GM12878 (cell line): ENCODE measurements around the gene VTCN1. TPM values are rescaled to one million over a fixed set of nuclear protein-coding genes. Genes with fewer than 3 reads are reported as not detected.

Experiments used
- ATAC-seq: fragments of 200-7000 bp; cut with Tn5 transposase; 3 replicates; pipeline ENCODE4 v1.9.1; 2020; ENCODE audit warnings: mild to moderate bottlenecking, moderate library complexity
- Bru-seq: library from RNA; stranded (reverse); fragments of 400-500 nt; gene quantifications from one replicate; lab custom pipeline; 2021; lab: Mats Ljungman, UMichigan
- BruChase-seq, 2 experiments: library from RNA; stranded (reverse); fragments of 400-500 nt; gene quantifications; one replicate each; lab custom pipeline; 2021; lab: Mats Ljungman, UMichigan
- BruUV-seq: library from RNA; stranded (reverse); fragments of 400-500 nt; replicated peaks from 2 replicates; lab custom pipeline; 2021; lab: Mats Ljungman, UMichigan
- CTCF ChIA-PET: fragments of 300-600 bp; sonication (Branson Sonifier 250); formaldehyde crosslinking; extraction: SDS; loops from one replicate; lab custom pipeline; 2021; ENCODE audit warnings: inconsistent platforms; lab: Yijun Ruan, JAX
- POLR2A ChIA-PET: fragments of 350-600 bp; formaldehyde crosslinking; extraction: SDS; loops from one replicate; lab custom pipeline; 2021; ENCODE audit warnings: inconsistent platforms; lab: Charles Lee
- RAD21 ChIA-PET: fragments of 300-600 bp; sonication (Branson Sonifier 250); formaldehyde crosslinking; loops from one replicate; lab custom pipeline; 2023; ENCODE audit warnings: antibody characterized with exemption; ENCODE audit not compliant: unreplicated experiment; lab: Charles Lee
- SMC1A ChIA-PET: fragments of 300-600 bp; sonication (Branson Sonifier 250); formaldehyde crosslinking; loops from one replicate; lab custom pipeline; 2023; ENCODE audit not compliant: unreplicated experiment, uncharacterized antibody; lab: Charles Lee
- DNase-seq: peaks from one replicate; pipeline ENCODE4 v3.0.0-alpha.2; 2011; ENCODE audit warnings: low read depth, low spot score
- FAIRE-seq: peaks from 3 replicates; lab custom pipeline; 2011; peaks lifted over from hg19 to GRCh38; lab: Jason Lieb, UNC
- H2AFZ ChIP-seq: 2 replicates; pipeline ENCODE4 v1.6.0; 2011; ENCODE audit warnings: low read depth, low read length, control low read depth; ENCODE audit not compliant: control insufficient read depth
- H3K27ac ChIP-seq: 2 replicates; pipeline ENCODE4 v1.5.1; 2011; ENCODE audit warnings: control low read depth; ENCODE audit not compliant: control insufficient read depth, insufficient read depth
- H3K27me3 ChIP-seq, 2 experiments: replicated peaks in 1 of 2; 2 replicates each; pipeline versions ENCODE4 v1.6.0 to v1.6.1; 2011; ENCODE audit warnings: low read length in 1 of 2; ENCODE audit not compliant: control insufficient read depth in 2 of 2, insufficient read depth in 2 of 2
- H3K36me3 ChIP-seq, 2 experiments: 2 replicates each; pipeline ENCODE4 v1.5.1; 2011; ENCODE audit warnings: low read length in 1 of 2; ENCODE audit not compliant: control insufficient read depth in 2 of 2, insufficient read depth in 2 of 2
- H3K4me1 ChIP-seq: 2 replicates; pipeline ENCODE4 v1.6.1; 2011; ENCODE audit warnings: mild to moderate bottlenecking, low read length, moderate library complexity, mixed read lengths; ENCODE audit not compliant: control insufficient read depth, insufficient read depth
- H3K4me2 ChIP-seq: 2 replicates; pipeline ENCODE4 v1.6.0; 2011; ENCODE audit warnings: control low read depth; ENCODE audit not compliant: control insufficient read depth, insufficient read depth
- H3K4me3 ChIP-seq: fragments of 200-600 bp; sonication (generic); 2 replicates; pipeline ENCODE4 v1.5.1; 2016
- H3K79me2 ChIP-seq: 2 replicates; pipeline ENCODE4 v1.6.0; 2011; ENCODE audit warnings: low read length; ENCODE audit not compliant: control insufficient read depth, insufficient read depth
- H3K9ac ChIP-seq: 2 replicates; pipeline ENCODE4 v1.8.0; 2011; ENCODE audit warnings: low read length, control low read depth, mixed read lengths; ENCODE audit not compliant: control insufficient read depth, insufficient read depth
- H3K9me3 ChIP-seq: replicated peaks from 3 replicates; pipeline ENCODE4 v1.5.1; 2011; ENCODE audit warnings: mild to moderate bottlenecking, low read length; ENCODE audit not compliant: control insufficient read depth, insufficient read depth
- H4K20me1 ChIP-seq: 2 replicates; pipeline ENCODE4 v1.6.0; 2011; ENCODE audit not compliant: control insufficient read depth, insufficient read depth
- BMI1 ChIP-seq: fragments of 450-650 bp; IDR thresholded peaks from 2 replicates; pipeline ENCODE4 v1.6.1; 2016; ENCODE audit warnings: mild to moderate bottlenecking, moderate library complexity, borderline replicate concordance
- CREM ChIP-seq: IDR thresholded peaks from 2 replicates; pipeline ENCODE4 v1.6.1; 2014; ENCODE audit warnings: antibody characterized with exemption, low read depth
- ELK1 ChIP-seq: IDR thresholded peaks from 2 replicates; pipeline ENCODE4 v1.6.1; 2012; ENCODE audit warnings: low read depth, low read length, improper control_type of control experiment
- IKZF2 ChIP-seq, 2 experiments: fragments of 450-650 bp; IDR thresholded peaks; 2 replicates each; pipeline ENCODE4 v1.6.1; 2017; ENCODE audit warnings: mild to moderate bottlenecking in 2 of 2, moderate library complexity in 2 of 2
- KDM1A ChIP-seq: fragments of 200-600 bp; sonication (generic); IDR thresholded peaks from 2 replicates; pipeline ENCODE4 v1.6.1; 2016; ENCODE audit warnings: borderline replicate concordance
- PAX5 ChIP-seq: IDR thresholded peaks from 2 replicates; pipeline ENCODE4 v1.6.1; 2011; ENCODE audit warnings: low read depth, low read length, borderline replicate concordance
- RBBP5 ChIP-seq: fragments of 200-600 bp; sonication (generic); conservative IDR thresholded peaks from 2 replicates; pipeline ENCODE4 v1.6.1; 2016
- RUNX3 ChIP-seq: IDR thresholded peaks from 2 replicates; pipeline ENCODE4 v1.6.1; 2012; ENCODE audit warnings: low read length, inconsistent platforms
- SMAD1 ChIP-seq: fragments of 450-650 bp; IDR thresholded peaks from 2 replicates; pipeline ENCODE4 v1.6.1; 2018; ENCODE audit warnings: mild to moderate bottlenecking, low read depth; ENCODE audit not compliant: partially characterized antibody
- SPI1 ChIP-seq: IDR thresholded peaks from 2 replicates; pipeline ENCODE4 v1.6.1; 2011; ENCODE audit warnings: low read depth, mild to moderate bottlenecking, low read length, moderate library complexity, borderline replicate concordance; ENCODE audit not compliant: insufficient read depth
- TAF1 ChIP-seq: IDR thresholded peaks from 2 replicates; pipeline ENCODE4 v1.6.1; 2011; ENCODE audit warnings: mild to moderate bottlenecking, low read depth, low read length, borderline replicate concordance
- TARDBP ChIP-seq: IDR thresholded peaks from 2 replicates; pipeline ENCODE4 v1.6.1; 2016; ENCODE audit warnings: borderline replicate concordance
- ZNF384 ChIP-seq: IDR thresholded peaks from 2 replicates; pipeline ENCODE4 v1.6.1; 2012; ENCODE audit warnings: low read depth, mild to moderate bottlenecking, low read length, improper control_type of control experiment, borderline replicate concordance
- ZNF592 ChIP-seq: fragments of 450-650 bp; IDR thresholded peaks from 2 replicates; pipeline ENCODE4 v1.6.1; 2017; ENCODE audit warnings: mild to moderate bottlenecking, moderate library complexity
- WGBS: methylation state at CpG from one replicate; pipeline ENCODE4 v1.1.6; 2016; ENCODE audit warnings: low lambda C conversion rate; ENCODE audit not compliant: insufficient replicate concordance, insufficient coverage; ENCODE audit errors: missing lambda C conversion rate; 5-methylcytosine and 5-hydroxymethylcytosine counted together
- in situ Hi-C: fragments of 300-500 bp; cut with MboI; formaldehyde crosslinking; loops from 9 replicates; pipeline ENCODE4 v1.14.3; 2018; ENCODE audit warnings: mixed read lengths
- intact Hi-C: fragments of 100-400 bp; cut with micrococcal nuclease; formaldehyde crosslinking; loops from one replicate; pipeline ENCODE4 v1.14.2; 2022; ENCODE audit not compliant: unreplicated experiment
- long read RNA-seq, 2 experiments: library from polyadenylated mRNA; unstranded; transcript quantifications; one replicate each; pipeline ENCODE4 v2.0.0, GENCODE V29; 2019 to 2020
- polyA minus RNA-seq, 3 experiments: library from RNA; depleted of rRNA, polyadenylated mRNA; stranded (reverse); fragments of >200 nt; gene quantifications; 2 replicates each; pipeline ENCODE4 v1.2.3, GENCODE V29; 2011
- polyA plus RNA-seq, 11 experiments: library from polyadenylated mRNA; depleted of rRNA in 4 of 11; unstranded in 6 of 11; stranded (reverse) in 5 of 11; fragments of >200 nt; fragmentation: Nextera tagmentation in 4 of 11; fragmentation: Illumina TruSeq in 1 of 11; extraction: Ambion mirVana in 4 of 11; extraction: Trizol in 1 of 11; gene quantifications; 1 replicate in 1 of 11; 2 replicates in 10 of 11; pipeline versions ENCODE4 v1.2.1 to v1.2.3, GENCODE V29; 2011 to 2016; ENCODE audit warnings: inconsistent platforms in 2 of 11, missing spikeins in 2 of 11, low read depth in 1 of 11
- total RNA-seq, 4 experiments: library from RNA; depleted of rRNA in 3 of 4; stranded (reverse); fragments of >200 nt in 3 of 4; fragmentation: Illumina TruSeq in 1 of 4; extraction: Trizol in 1 of 4; gene quantifications; 2 replicates each; pipeline versions ENCODE4 v1.2.1 to v1.2.3, GENCODE V29; 2013 to 2021

Gene VTCN1, protein sequence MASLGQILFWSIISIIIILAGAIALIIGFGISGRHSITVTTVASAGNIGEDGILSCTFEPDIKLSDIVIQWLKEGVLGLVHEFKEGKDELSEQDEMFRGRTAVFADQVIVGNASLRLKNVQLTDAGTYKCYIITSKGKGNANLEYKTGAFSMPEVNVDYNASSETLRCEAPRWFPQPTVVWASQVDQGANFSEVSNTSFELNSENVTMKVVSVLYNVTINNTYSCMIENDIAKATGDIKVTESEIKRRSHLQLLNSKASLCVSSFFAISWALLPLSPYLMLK
- total RNA-seq (2013; cell fraction: nucleolus; rRNA removed): not detected in 2 replicates
- total RNA-seq (2014; rRNA removed): not detected in 2 replicates
- total RNA-seq (2014; rRNA removed; fragmentation: Illumina TruSeq; extraction: Trizol): not detected in 2 replicates
- total RNA-seq (2021): not detected in 2 replicates
- not detected for polyA plus RNA-seq (2011; ENCODE audit: low read depth)
- polyA plus RNA-seq (2011; rRNA removed): not detected in 2 replicates
- polyA plus RNA-seq (2011; cell fraction: cytosol; rRNA removed): not detected in 2 replicates
- polyA plus RNA-seq (2011; cell fraction: nucleus; rRNA removed): not detected in 2 replicates
- not detected in 2 replicates for polyA plus RNA-seq (2012)
- not detected in 2 replicates for polyA plus RNA-seq (2014; fragmentation: Illumina TruSeq; extraction: Trizol)
- polyA plus RNA-seq (2014; fragmentation: Nextera tagmentation; extraction: Ambion mirVana): not detected
- not detected in 2 replicates for polyA plus RNA-seq (2014; rRNA removed)
- polyA plus RNA-seq (2016; fragmentation: Nextera tagmentation; extraction: Ambion mirVana): not detected
- polyA minus RNA-seq (2011; rRNA and poly(A)+ RNA removed): not detected in 2 replicates
- polyA minus RNA-seq (2011; cell fraction: cytosol; rRNA and poly(A)+ RNA removed): not detected in 2 replicates
- not detected in 2 replicates for polyA minus RNA-seq (2011; cell fraction: nucleus; rRNA and poly(A)+ RNA removed)
- Bru-seq, nascent RNA: percentile 14 among the genes with signal in this experiment
- BruChase-seq, experiment 1, labeled RNA remaining after a 6-hour chase: percentile 15 among the genes with signal in this experiment
- BruChase-seq, experiment 2, labeled RNA remaining after a 2-hour chase: percentile 31 among the genes with signal in this experiment
- long read RNA-seq, experiment 1: 0 reads
- long read RNA-seq, experiment 2: 0 reads

DNA sequence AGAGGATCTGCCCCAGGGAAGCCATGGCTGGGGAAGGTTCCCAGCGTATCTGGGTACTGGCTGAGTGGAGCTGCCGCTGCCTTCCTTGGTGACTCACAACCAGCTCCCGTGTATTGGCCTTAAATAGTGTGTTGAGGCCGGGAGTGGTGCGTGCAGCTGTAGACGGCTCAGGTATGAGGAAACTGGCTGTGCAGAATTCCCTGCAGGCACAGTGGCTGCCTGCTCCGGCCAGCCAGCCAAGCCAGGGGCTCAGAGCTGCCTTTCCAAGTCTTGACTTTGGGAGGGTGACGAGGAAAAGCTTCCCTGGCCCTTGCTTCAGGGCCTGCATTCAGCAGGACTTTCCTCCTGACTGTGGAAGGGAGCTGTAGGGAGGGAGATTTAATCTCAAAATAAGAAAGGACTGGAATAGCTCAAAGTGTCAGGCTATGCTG, at the start of gene VTCN1:
TSS of gene VTCN1 (minus strand) at position 97 of the 431 bp plus-strand sequence. CDS start at position 25, 72 bp downstream.
- Histone ChIP-seq H3K4me2 (no peak within 1 kb of the TSS), H3K27ac (no peak within 1 kb of the TSS), H3K27me3 (peaks cover 2 to 3% of the 10 kb centered on the region in 2 experiments; a peak in 3 of 4 replicates), H3K4me3 (no peak within 1 kb of the TSS), H4K20me1 (no peaks in the 10 kb centered on the region; the same call in 1 of the 2 replicates), H3K36me3 (no peaks in the 10 kb centered on the region), H3K9me3 (no peaks in the 10 kb centered on the region), H2AFZ (no peak within 1 kb of the TSS), H3K9ac (no peak within 1 kb of the TSS), H3K79me2 (no peaks in the 10 kb centered on the region), H3K4me1 (no peaks in the 10 kb centered on the region)
- SMC1A ChIA-PET: interaction anchor here (1.4 kb wide), 1 partner anchor 9 kb away, joined by 3 read pairs; no protein-coding TSS in a partner anchor
- no TSS peak for BruUV-seq
- CTCF ChIA-PET: no interaction called here
- DNase-seq: no peak
- 16% methylated on average over 8 of the region's 8 CpGs for WGBS
- FAIRE-seq: no peak
- POLR2A ChIA-PET: no interaction called here
- RAD21 ChIA-PET: no interaction called here
- in situ Hi-C loops (no loop called here), intact Hi-C loops (no loop called here)
- ATAC-seq: no peak
- TF ChIP-seq ELK1 (no peak), IKZF2 (IDR thresholded peaks at IDR 0.05) (no peak), RUNX3 (no peak), SMAD1 (no peak), BMI1 (no peak), CREM (no peak), ZNF592 (no peak), RBBP5 (no peak), TAF1 (no peak), PAX5 (no peak), TARDBP (no peak), KDM1A (no peak), ZNF384 (no peak), SPI1 (no peak)
